ENCODE results near the gene ZNF525.
"Not testable (repeated sequence)": the region's sequence is repeated elsewhere in the genome, so short reads cannot be mapped to it uniquely, and the experiment has no call there.

Gene ZNF525

GRCh38 chr19:53355739-53356138, 9.8 kb upstream of the ZNF525 start:
- Histone ChIP-seq H3K4me3 (ENCODE audit: low read depth, low read length, poor library complexity, severe bottlenecking) (no peak overlapping the region), H3K9me3 (ENCODE audit: low read length) (peaks cover 38% of the 10 kb centered on the region), H3K4me2 (ENCODE audit: low read length) (no peak overlapping the region), H3K4me1 (ENCODE audit: insufficient read depth, low read length, severe bottlenecking) (no peaks in the 10 kb centered on the region), H4K20me1 (ENCODE audit: insufficient read depth, low read length) (no peaks in the 10 kb centered on the region), H3K27me3 (ENCODE audit: insufficient read depth, low read length) (no peaks in the 10 kb centered on the region), H3K27ac (ENCODE audit: low read depth, low read length, poor library complexity, severe bottlenecking) (no peak overlapping the region), H2AFZ (ENCODE audit: low read length) (no peak overlapping the region), H3K79me2 (ENCODE audit: insufficient read depth, low read length) (no peaks in the 10 kb centered on the region), H3K36me3 (ENCODE audit: insufficient read depth, low read length) (peaks cover 34% of the 10 kb centered on the region), H3K9ac (ENCODE audit: low read length) (no peak overlapping the region), H3F3A (ENCODE audit: insufficient read depth, low read length) (no peaks in the 10 kb centered on the region), H3K9me2 (ENCODE audit: low read depth, low read length) (no peaks in the 10 kb centered on the region)
- TF ChIP-seq CTCF (IDR thresholded peaks at IDR 0.05; ENCODE audit: low read length) = no peak
- TF ChIP-seq EZH2 (IDR thresholded peaks at IDR 0.05; ENCODE audit: borderline replicate concordance, low read length) = no peak

- H3K79me2 ChIP-seq (ENCODE audit: insufficient read depth, low read length) = no peaks in the 10 kb centered on the region
- H3K27me3 ChIP-seq (ENCODE audit: insufficient read depth, low read length) = no peaks in the 10 kb centered on the region
- no peak overlapping the region for H3K27ac ChIP-seq (ENCODE audit: low read depth, low read length, poor library complexity, severe bottlenecking)
- no peaks in the 10 kb centered on the region for H3K9me2 ChIP-seq (ENCODE audit: low read depth, low read length)
- no peaks in the 10 kb centered on the region for H3K4me1 ChIP-seq (ENCODE audit: insufficient read depth, low read length, severe bottlenecking)
- H3K4me2 ChIP-seq (ENCODE audit: low read length) = no peak overlapping the region
- peaks cover 22% of the 10 kb centered on the region for H3K9me3 ChIP-seq (ENCODE audit: low read length)
- peaks cover 12% of the 10 kb centered on the region for H3K36me3 ChIP-seq (ENCODE audit: insufficient read depth, low read length)
- H2AFZ ChIP-seq (ENCODE audit: low read length) = no peak overlapping the region
- no peak overlapping the region for H3K9ac ChIP-seq (ENCODE audit: low read length)
- TF ChIP-seq CTCF (IDR thresholded peaks at IDR 0.05; ENCODE audit: low read length) (no peak), EZH2 (IDR thresholded peaks at IDR 0.05; ENCODE audit: borderline replicate concordance, low read length) (no peak)
- H4K20me1 ChIP-seq (ENCODE audit: insufficient read depth, low read length) = no peaks in the 10 kb centered on the region
- no peaks in the 10 kb centered on the region for H3F3A ChIP-seq (ENCODE audit: insufficient read depth, low read length)
- no peak overlapping the region for H3K4me3 ChIP-seq (ENCODE audit: low read depth, low read length, poor library complexity, severe bottlenecking)
Observed at GRCh38 chr19:53357821-53358581, 7.5 kb upstream of the ZNF525 start.

GRCh38 chr19:53360056-53360455, 5.4 kb upstream of the ZNF525 start:
- not testable (repeated sequence) for H3K9ac ChIP-seq (ENCODE audit: low read length); H2AFZ ChIP-seq (ENCODE audit: low read length); H3F3A ChIP-seq (ENCODE audit: insufficient read depth, low read length); H3K4me2 ChIP-seq (ENCODE audit: low read length); H3K4me1 ChIP-seq (ENCODE audit: insufficient read depth, low read length, severe bottlenecking); H3K4me3 ChIP-seq (ENCODE audit: low read depth, low read length, poor library complexity, severe bottlenecking); H3K9me3 ChIP-seq (ENCODE audit: low read length); H4K20me1 ChIP-seq (ENCODE audit: insufficient read depth, low read length); H3K36me3 ChIP-seq (ENCODE audit: insufficient read depth, low read length); H3K9me2 ChIP-seq (ENCODE audit: low read depth, low read length); H3K27me3 ChIP-seq (ENCODE audit: insufficient read depth, low read length); H3K27ac ChIP-seq (ENCODE audit: low read depth, low read length, poor library complexity, severe bottlenecking); H3K79me2 ChIP-seq (ENCODE audit: insufficient read depth, low read length)

- Histone ChIP-seq H3K9me3 (ENCODE audit: low read length) (no peaks in the 10 kb centered on the region), H3K27ac (ENCODE audit: low read depth, low read length, poor library complexity, severe bottlenecking) (no peak overlapping the region)
Observed at GRCh38 chr19:53365899-53366493, 491 bp downstream of the ZNF525 start.

More at GRCh38 chr19:53365899-53366493, 491 bp downstream of the ZNF525 start:
- Histone ChIP-seq H3K4me1 (ENCODE audit: insufficient read depth, low read length, severe bottlenecking) (no peaks in the 10 kb centered on the region), H3F3A (ENCODE audit: insufficient read depth, low read length) (no peaks in the 10 kb centered on the region), H3K36me3 (ENCODE audit: insufficient read depth, low read length) (no peaks in the 10 kb centered on the region), H3K4me3 (ENCODE audit: low read depth, low read length, poor library complexity, severe bottlenecking) (no peak overlapping the region), H3K79me2 (ENCODE audit: insufficient read depth, low read length) (no peaks in the 10 kb centered on the region), H3K4me2 (ENCODE audit: low read length) (no peak overlapping the region), H3K9me2 (ENCODE audit: low read depth, low read length) (no peaks in the 10 kb centered on the region), H4K20me1 (ENCODE audit: insufficient read depth, low read length) (no peaks in the 10 kb centered on the region), H2AFZ (ENCODE audit: low read length) (no peak overlapping the region), H3K9ac (ENCODE audit: low read length) (no peak overlapping the region), H3K27me3 (ENCODE audit: insufficient read depth, low read length) (no peaks in the 10 kb centered on the region)
- TF ChIP-seq EZH2 (IDR thresholded peaks at IDR 0.05; ENCODE audit: borderline replicate concordance, low read length) (no peak), CTCF (IDR thresholded peaks at IDR 0.05; ENCODE audit: low read length) (no peak)

Measured in OCI-LY1 (cell line).